Cardiac septum (tissue), 1 donor: ENCODE results near the gene ADAP1. TPM values are rescaled to one million over a fixed set of nuclear protein-coding genes. Genes with fewer than 3 reads are reported as not detected.

Experiments
- DNase-seq: peaks from one replicate; pipeline ENCODE4 v3.0.0-alpha.2; 2020; ENCODE audit warnings: low spot score
- intact Hi-C: fragments of 100-400 bp; cut with DNase I; formaldehyde crosslinking; loops from one replicate; pipeline ENCODE4 v1.14.0; 2022
- total RNA-seq: library from RNA; stranded (reverse); fragmentation: NEBNext Ultra II Directional; extraction: Animal tissue kit (Norgen Biotek cat#: 25700); gene quantifications from one replicate; pipeline ENCODE4 v1.2.1, GENCODE V29; 2021
- donor health status: DM: no; HTN: no; CAD: no.

Gene ADAP1
- total RNA-seq, 1 donor from 2014 or later = 12.5 TPM

DNA sequence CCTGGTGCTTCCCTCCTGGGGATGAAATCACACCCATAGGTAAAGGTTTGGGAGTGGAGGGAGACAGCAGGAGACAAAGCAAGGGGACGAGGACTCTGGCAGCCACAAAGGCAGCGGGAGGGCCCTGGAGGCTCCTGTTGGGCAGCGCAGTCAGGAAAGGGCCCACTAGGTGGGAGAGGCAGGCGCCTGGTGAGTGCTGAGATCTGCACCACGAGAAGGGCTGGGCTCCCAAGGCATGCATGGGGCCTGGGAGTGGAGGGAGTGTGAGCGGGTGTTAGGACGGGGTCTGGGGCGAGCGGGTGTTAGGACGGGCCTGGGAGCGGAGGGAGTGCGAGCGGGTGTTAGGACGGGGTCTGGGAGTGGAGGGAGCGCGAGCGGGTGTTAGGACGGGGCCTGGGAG, 65.1 kb downstream of the ADAP1 start:
- DNase-seq = no peak
- intact Hi-C loops = no loop called here

DNA sequence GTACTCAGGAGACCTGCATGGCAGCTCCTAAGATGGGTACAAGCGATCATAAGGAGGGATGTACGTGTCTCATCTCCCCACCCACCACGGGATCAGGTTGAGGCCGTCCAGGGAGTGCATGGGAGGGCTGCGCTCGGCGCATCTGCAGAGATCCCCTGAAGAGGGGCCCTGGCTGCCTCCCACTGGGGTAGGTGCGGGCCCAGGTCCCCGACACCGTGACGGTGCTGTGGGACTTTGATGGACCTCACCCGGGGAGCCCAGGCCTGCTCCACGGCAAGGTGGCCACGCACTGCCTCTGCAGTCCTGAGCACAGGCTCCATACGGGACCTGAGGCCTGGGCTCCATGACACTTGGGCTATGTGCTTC, 65.5 kb downstream of the ADAP1 start:
- no peak for DNase-seq
- intact Hi-C loops = no loop called here

DNA sequence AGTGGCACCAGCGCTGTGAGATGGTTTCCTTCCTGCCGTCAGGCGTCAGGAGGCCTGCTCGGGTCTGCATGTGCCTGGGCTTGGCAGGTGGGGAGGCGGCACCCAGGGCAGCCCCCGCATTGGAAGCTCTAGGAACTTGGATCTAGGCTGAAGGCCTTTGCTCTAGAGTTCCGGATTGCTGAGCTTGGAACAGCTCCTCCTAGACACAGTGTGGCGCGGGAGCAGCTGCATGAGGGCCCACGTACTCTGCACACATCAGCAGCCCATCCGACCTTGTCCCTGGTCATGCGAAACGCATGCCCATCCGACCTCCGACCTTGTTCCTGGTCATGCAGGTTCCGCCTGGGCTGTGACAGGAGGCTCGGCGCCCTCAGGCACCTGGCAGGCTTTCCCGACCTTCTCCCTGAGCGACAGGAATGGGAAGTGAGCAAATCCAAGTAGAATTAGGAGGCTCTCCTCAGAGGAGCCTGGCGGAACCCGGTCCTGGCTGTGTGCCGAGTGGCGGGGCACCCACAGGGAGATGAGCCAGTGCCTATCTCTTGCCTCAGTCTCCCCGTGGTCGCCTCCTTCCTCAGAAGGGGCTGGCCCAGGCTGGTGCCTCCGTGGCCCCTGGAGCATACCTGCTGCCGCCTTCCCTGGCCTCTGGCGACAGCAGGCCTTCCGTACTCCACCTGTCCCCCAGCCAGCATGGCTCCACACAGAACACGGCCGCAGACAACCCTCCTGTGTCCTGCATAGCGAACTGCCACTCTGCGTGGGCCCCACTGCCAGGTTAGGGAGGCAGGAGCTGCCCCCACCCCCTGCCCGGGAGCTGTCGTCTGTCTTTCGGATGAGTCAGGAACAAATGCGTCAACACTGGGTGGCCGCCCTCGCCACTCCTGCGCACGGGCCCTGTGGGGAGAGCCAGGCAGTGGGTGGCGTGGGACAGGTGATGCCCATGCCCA, 66.1 kb downstream of the ADAP1 start:
- intact Hi-C loops = no loop called here
- no peak for DNase-seq

DNA sequence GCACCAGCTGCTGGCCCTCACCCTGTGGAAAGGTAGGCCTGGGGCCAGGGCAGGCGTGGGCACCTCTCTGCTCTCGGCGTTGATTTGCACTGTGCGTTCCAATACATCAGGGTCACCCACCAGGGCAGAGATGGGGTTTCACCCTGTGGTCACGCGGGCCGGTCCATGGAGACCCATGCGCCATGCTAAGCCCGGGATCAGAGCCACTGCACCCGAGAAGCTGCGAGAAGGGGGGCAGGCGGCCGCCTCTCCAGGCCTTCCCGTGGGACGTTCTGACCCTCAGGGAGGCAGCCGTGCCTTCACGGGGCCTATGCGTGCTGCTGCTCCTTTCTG, 67.0 kb downstream of the ADAP1 start:
- no peak for DNase-seq
- intact Hi-C loops = no loop called here

DNA sequence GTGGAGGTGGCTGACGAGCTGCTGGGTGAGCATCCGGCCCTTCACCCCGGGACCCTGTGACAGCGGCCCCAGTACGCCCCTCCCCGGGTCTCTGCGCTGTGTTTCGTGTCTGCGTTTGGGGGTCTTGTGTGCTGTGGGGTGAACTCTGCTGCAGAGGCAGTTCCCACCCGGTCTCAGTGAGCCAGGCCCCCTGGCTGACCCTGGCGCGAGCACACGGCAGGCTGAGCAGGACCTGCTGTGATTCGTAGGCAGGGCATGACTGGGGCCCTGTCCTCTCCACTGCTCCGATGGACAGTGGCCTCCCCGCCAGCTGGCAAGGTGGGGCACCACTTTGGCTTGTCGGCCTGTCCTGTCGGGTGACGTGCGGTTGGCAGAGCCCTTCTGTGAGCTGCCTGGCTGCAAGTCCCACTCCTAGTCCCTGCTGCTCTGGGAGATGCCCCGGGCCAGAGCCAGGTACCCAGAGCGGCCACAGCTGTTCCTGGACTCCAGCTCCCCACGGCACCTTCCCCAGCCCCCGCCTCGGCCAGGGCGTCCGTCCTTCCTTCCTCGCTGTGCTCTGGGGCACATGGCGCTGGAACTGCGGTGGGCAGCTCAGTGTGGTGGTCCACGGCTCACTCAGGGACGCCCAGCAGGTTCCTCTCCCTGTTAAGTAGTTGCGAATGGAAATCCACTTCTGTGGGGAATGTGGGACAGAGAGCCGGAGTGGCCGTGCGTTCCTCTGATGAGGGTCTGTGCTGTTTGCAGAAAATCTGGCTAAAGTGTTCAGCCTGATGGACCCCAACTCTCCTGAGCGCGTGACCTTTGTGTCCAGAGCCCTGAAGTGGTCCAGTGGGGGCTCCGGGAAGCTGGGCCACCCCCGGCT, 67.6 kb downstream of the ADAP1 start:
- peak; percentile 91 for DNase-seq
- intact Hi-C loops = no loop called here

DNA sequence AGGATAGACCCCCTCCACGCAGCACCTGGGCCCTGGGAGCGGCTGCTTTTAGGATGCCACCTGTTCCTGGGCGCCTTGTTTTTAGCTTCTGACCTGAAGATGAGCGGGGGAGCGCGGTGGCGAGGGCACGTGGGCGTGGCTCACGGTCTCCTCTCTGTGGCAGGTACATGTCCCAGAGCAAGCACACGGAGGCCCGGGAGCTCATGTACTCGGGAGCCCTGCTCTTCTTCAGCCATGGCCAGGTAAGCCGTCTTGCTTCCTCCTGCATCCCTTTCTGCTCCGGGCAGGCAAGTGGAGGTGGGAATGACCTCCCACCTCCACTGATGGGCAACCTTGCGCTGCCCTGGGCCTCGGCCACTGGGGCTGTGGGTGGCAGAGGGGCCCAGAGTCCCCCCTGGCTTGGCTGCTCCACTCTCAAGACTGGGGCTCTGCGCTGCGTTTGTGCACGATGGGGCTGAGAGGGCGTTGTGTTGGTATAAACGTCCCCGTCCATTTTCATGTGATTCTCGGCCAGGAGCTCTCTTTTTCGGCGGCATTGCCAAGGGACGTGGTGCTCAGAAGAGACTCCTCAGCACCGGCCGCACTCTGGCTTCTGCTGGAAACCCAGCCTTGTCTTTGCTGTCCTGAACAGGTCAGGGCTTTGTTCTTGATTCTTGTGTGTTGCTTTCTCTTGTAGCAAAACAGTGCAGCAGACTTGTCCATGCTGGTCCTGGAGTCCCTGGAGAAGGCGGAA, 68.4 kb downstream of the ADAP1 start:
- DNase-seq = no peak
- intact Hi-C loops = no loop called here

DNA sequence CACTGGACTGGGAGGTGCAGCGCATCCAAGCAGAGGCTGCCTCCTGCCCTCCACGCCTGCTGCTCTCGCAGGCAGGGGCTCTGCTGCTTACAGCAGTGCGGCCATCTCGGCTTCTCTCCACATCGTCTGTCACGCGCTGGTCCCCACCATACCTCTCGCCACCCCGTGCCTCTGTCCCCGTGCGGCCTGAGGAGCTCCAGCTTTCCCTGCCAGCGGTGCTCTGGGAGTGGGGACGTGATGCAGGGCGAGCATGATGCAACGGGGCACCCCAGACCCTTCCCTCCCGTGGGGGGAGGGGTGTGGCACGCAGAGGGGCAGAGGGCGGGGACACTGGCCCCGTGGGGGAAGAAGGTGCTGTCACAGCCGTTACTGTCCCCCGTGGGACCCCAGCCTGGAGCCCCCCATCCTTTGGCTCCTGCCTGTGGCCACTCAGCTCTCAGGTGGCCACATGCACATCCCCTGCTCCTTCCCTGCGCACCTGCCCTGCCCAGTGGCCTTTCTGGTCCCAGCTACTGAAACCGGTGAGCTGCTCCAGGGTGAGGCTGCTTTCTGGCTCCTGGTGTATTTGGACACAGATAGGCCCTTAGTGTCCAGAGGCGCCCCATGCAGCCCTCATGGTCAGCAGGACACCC, 69.1 kb downstream of the ADAP1 start:
- no peak for DNase-seq
- intact Hi-C loops = no loop called here

DNA sequence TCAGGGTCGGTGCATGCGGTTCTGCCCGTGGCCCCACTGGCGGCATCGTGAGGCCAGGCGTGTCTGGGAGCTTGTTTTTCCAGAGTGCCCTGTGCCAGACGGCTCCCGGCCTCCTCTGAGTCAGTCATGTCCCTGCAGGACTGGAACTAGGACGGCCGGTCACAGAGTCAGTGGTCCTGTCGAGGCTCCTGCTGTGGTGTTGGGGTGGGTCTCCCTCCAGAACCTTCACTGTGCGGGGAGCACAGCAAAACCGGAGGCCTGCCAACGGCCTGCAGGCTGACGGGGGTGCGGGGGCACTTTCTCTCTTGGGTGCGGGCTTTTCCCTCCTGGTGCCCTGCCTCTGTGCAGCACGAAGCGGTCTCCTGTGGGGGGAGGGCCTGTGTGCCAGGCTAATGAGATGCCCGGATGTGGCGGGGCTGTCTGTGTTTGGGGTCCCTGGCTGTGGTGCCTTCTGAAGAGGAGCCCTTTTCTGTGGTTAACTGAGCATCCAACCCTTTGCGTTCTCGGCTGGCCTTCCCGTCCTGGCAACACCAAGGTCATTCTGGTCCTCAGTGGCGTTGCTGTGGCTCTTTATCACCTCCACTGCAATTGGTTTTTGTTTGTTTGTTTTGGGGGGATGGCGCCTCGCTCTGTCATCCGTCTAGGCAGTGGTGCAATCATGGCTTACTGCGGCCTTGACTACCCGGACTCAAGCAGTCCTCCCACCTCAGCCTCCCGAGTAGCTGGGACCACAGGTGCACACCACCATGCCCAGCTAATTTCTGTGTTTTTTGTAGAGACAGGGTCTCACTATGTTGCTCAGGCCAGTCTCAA, 70.1 kb downstream of the ADAP1 start:
- intact Hi-C loops = no loop called here
- no peak for DNase-seq

DNA sequence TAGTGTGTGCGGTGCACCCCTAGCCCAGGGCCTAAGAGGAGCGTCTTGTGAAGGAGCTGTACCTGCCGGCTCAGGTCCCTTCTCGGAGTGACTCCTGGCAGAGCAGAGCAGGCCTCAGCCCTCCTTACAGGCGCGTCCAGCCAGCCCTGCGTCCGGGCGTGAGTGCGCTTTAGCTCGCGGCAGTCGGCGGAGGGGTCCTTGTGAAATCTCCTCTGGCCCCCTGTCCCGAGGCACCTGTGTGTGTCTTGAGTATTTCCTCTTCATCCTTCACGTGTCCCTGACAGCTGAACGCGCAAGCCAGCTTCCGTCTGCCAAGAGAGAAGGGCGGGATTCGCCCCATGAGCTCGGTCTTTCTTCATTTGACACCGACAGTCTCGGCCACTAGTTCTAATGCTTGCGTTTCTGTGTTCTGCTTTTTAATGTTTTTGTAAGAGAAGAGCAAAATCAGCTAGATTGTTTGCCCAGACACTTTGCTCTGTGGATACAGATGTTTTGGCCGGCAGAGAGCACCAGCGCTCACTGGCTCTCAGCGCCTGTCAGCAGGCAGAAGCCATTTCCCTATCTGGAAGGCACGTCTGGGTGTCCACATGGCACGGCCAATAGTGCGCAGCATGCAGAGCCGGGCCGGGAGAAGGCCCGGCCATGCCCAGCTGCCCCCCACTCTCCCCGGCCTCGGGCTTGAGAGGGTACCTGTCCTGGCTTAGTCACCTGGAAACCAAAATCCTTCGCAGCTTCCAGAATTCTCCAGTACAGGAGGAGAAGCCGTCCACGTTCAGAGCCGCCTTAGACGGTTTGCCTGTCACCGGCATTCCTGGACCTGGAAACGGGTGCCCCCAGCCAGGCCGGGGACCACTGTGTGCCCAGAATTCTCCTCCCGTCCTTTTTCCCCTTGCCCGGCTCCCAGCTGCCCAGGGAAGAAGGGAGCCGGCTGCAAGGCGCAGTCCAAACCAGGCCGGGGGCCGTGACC, 71.1 kb downstream of the ADAP1 start:
- intact Hi-C loops = no loop called here
- no peak for DNase-seq

DNA sequence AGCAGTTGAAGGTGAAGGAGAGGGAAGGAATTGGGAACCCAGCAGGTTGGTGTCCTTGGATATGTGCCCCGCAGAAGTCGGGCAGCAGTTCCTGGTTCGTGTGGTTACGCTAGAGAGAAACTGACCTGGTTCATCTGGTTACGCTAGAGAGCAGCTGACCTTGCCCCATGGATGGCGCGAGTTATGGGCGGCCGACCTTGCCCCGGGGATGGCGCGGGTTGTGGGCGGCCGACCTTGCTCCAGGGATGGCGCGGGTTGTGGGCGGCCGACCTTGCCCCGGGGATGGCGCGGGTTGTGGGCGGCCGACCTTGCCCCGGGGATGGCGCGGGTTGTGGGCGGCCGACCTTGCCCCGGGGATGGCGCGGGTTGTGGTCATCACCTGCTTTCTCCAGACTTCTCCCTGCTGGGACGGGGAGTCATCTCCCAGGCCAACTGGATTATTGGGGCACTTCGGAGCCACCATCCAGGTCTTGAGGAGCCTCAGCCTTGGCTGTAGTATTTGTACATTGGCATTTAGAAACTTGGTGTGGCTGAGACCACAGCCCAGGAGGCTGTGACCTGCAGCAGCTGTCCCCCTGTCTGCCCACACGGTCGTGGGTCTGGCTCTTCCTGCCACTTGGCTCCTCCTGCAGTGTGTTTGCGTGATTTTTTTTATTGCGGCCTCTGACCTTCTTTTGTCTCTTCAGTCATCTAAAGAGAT, 72.0 kb downstream of the ADAP1 start:
- DNase-seq = no peak
- intact Hi-C loops = no loop called here

DNA sequence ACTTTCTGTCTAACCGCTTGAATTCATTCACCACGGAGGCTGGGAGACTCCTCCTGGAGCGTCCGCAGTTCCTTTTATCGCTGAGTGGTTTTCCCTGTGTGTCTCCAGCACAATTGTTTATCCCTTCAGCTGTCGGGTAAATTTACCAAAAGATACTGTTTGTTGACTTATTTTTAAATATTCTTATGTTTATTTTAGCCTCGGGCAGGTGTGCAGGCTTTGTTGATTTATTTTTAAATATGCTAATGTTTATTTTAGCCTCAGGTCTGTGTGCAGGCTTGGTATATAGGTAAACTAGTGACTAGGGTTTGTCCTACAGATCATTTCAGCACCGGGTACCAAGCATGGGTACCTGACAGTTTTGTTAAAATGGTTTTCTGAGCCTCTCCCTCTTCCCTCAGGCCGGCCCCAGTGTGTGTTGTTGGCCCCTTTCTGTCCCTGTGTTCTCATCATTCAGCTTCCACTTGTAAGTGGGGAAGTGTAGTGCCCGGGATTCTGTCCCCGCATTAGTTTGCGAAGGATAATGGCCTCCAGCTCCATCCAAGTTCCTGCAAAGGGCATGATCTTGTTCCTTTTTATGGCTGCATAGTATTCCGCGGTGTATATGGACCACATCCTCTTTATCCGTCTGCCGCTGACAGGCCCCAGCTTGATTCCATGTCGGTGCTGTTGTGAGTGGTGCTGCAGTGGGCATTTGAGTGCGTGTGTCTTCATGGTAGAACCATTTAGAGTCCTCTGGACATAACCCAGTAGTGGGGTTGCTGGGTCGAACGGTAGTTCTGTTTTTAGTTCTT, 72.8 kb downstream of the ADAP1 start:
- no peak for DNase-seq
- intact Hi-C loops = no loop called here

DNA sequence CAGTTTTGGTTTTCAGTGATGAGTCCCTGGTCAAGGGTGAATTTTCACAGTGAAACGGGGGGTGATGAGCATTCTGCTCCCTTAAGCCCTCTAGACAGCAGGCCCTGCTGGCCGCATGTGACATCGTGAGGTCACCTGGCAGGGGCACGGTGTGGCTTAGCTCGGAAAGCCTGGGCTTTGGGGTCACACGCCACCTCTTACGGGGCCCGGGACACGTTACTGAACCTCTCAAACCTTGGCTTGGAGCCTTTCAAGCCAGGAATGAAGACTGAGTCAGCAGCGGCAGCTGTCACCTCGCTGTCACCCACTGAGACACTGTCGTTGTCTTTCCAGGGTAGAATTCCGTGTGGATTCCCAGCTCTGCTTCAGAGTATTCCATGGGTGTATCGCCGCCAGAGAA, 74.0 kb downstream of the ADAP1 start:
- no peak for DNase-seq
- intact Hi-C loops = no loop called here

DNA sequence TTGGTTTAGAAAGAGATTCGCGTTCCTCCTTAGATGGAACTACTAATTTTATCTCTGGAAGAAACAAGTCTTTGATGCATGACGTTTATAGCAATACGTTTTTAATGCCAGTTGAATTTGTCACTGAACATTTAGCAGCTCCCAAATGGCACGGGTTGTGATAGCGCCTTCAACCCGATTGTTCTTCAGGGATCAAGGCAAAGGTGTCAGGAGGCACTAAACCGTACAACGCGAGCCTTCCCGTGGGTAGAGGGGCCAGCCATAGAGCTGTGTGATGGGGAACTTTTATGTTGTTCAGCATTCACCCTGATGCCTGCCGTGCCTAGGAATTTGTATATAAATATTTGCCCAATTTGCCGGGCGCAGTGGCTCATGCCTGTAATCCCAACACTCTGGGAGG, 74.8 kb downstream of the ADAP1 start:
- no peak for DNase-seq
- intact Hi-C loops = loop anchor here (10.0 kb wide), 1 partner anchor 555 kb away; no protein-coding TSS in a partner anchor

DNA sequence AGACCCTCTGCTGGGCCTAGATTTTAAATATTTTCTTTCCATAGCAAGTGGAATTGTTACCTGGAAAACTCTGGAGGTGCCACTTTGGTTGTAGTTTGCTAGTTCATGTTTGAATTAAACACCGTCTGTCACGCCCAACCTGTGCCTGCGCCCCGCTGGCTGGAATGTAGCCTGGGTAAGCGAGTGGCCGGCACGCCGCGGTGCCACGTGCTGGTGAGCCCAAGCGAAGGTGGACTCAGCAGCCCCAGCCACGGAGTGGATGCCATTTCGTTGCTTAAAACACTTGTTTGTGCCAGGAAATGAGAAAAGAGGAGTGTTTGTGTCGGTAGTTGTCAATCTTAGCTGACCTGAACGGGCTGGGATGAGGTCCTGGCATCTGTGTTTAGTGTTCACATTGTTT, 75.4 kb downstream of the ADAP1 start:
- intact Hi-C loops = loop anchor here (10.0 kb wide), 1 partner anchor 554 kb away; no protein-coding TSS in a partner anchor
- no peak for DNase-seq

DNA sequence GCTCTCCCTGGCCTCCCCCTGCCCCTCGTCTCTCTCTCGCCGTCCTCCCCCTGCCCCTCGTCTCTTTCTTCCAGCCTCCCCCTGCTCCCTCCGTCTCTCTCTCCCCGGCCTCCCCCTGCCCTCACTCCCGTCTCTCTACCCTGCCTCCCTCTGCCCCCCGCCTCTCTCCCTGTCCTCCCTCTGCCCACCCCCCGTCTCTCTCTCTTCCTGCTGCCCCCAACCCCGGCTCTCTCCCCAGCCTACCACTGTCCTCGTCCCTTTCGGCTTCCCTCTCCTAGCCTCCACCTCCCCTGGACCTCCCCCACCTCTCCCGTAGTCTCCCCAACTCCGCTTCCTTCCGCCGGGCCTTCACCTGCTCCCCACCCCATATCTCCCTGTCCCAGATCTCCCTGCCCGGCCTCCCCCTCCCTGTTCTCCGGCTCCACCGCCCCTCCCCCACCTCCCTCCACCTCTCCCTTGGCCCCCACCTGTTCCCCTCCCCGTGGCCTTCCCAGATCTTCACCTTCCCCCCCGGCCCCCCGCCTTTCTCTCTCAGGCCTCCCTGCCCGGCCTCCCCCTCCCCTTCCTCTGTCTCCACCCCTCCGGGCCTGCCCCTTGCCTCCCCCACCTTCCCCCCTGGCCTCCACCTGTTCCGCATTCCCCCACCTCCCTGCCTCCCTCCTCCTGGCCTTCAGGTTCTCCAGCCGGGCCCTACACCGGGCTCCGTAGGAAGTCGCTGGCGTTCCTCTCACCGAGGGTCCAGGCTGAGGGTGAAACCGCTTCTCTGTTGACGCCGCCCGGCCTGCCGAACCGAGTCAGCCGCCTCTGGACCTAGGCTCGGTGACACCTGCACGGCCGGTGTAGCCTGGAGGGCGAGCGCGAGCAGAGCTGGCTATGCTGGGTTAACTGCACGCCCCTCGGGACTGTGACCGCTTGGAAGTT, 76.9 kb downstream of the ADAP1 start:
- no peak for DNase-seq
- intact Hi-C loops = loop anchor here (10.0 kb wide), 1 partner anchor 553 kb away; no protein-coding TSS in a partner anchor
